ENCODE results near the gene RCAN3.
A peak's percentile ranks its signal among the peaks of the same experiment; 100 is the strongest.
"Not testable (repeated sequence)": the region's sequence is repeated elsewhere in the genome, so short reads cannot be mapped to it uniquely, and the experiment has no call there.

RCAN3 gene

DNA sequence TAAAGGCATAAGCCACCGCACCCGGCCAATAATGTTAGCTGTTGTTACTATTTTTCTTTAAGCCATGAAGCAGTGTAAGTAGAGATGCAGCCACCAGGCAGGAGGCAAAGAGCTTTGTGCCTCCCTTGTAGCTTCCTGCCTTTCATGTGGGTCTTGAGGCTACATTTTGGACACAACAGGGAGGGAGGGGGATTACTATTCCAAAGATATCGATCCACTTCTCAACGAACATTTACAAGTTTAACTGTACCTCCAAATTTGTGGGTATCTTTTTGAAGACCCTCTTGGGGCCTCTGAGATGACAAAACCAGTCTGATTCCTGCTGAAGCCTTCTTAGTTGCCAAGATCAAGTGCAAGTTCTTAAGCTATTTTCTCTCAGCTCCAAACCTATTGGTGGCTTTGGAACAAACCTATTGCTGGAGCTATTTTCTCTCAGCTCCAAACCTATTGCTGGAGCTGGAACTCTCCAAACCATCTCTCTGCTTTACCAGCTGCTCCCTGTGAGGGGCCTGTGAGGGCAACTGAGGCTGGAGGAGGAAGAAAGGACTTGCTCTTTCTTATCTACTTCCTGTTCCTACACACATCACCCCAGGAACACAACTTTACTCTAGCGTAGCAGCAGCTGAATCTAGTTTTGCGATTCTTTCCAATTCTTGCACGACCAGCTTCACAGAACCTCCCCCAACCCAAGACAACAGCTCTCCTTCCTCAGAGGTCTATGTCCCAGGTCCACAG, 16.1 kb upstream of the RCAN3 start:
- DNase-seq: peak; percentile 25 to 84 (median 64)

DNA sequence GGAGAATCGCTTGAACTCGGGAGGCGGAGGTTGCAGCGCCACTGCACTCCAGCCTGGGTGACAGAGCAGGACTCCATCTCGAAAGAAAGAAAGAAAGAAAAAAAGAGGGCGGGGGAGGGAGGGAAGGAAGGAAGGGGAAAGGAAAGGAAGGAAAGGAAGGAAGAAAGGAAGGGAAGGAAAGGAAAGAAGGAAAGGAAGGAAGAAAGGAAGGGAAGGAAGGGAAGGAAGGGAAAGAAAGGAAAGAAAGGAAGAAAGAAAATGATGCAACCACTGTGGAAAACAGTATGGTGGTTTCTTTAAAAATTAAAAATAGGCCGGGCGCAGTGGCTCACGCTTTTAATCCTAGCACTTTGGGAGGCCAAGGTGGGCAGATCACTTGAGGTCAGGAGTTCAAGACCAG, 15.2 kb upstream of the RCAN3 start:
- DNase-seq: no peak

DNA sequence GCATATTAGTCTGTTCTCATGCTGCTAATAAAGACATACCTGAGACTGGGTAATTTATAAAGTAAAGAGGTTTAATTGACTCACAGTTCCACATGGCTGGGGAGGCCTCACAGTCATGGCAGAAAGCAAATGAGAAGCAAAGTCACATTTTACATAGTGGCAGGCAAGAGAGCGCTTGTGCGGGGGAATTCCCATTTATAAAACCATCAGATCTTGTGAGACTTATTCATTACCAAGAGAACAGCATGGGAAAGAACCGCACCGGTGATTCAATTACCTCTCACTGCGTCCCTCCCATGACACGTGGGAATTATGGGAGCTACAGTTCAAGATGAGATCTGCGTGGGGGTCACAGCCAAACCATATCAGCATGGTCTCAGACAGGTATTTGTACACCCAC, 14.5 kb upstream of the RCAN3 start:
- DNase-seq: peak in 3 of 6 experiments; percentile 15 to 60 (median 19)

DNA sequence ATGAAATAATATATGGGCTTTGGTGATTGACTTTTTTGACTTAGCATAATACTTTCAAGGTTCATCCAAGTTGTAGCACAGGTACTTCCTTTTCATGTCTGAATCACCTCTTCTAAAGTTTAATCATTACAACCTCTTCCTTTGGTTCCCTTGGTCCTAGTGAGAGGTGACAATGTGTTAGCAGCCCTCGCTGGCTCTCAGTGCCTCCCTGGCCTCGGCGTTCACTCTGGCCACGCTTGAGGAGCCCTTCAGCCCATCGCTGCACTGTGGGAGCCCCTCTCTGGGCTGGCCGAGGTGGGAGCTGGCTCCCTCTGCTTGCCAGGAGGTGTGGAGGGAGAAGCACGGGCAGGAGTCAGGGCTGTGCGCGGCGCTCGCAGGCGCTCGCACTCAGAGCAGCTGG, 13.0 kb upstream of the RCAN3 start:
- no peak for DNase-seq

DNA sequence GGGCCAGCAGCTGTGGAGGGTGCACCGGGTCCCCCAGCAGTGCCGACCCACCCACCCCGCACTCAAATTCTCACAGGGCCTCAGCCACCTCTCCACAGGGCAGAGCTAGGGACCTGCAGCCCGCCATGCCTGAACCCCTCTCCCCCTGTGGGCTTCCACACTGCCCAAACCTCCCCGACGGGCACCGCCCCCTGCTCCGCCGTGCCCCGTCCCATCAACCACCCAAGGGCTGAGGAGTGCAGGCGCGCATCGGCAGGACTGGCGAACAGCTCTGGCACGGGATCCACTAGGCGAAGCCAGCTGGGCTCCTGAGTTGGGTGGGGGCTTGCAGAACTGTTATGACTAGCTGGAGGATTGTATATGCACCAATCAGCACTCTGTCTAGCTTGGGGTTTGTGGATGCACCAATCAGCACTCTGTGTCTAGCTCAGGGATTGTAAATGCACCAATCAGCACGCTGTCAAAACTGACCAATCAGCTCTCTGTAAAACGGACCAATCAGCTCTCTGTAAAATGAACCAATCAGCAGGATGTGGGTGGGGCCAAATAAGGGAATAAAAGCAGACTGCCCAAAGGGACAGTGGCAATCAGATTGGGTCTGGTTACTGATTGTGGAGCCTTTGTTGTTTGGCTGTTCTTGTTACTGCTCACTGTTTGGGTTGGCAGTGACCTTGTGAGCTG, 12.4 kb upstream of the RCAN3 start:
- no peak for DNase-seq

DNA sequence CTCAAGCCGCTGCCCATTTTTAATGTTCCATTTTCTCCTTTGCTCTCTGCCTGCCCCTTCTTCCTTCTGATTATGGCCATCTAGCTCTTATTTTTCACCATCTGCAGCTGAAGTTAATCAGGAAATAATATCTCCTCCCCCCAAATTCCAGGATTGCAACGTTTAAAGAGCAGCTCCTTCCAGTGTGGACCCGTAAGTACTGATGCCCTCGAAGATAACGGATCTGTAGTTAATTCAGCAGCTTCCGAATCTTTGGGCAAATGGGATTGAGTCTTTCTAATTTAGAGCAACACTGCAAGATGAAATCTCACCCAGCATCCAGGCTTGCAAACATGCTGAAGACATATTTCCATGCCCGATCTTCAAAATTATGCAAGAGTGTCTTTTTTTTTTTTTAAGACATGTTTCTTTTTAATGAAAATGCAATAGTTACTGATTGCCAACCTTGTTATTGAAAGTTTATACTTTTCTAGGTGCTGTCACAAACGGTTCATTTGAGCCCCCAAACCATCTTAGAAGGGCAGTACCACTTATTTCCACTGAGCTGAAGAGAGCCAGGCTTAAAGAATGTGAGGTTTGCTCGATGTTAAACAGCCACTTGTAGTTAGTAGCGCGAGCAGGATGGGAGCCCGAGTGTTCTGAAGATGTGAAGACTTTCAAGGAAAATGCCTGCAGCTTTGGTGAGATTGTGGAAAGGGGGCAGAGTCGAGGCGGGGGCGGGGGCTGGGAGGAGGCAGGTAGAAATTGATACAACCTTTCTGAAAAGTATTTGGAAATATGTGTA, 10.9 kb upstream of the RCAN3 start:
- DNase-seq: peak in 1 of 6 experiments; percentile 8

DNA sequence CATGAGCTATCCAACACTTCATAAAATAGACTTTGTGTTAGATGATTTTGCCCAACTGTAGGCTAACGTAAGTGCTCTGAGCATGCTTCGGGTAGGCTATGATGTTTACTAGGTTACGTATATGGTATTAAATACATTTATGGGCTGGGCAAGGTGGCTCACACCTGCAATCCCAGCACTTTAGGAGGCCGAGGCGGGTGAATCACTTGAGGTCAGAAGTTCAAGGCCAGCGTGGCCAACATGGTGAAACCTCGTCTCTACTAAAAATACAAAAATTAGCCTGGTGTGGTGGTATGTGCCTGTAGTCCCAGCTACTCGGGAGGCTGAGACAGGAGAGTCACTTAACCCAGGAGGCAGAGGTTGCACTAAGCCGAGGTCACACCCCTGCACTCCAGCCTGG, 9.7 kb upstream of the RCAN3 start:
- DNase-seq: not testable (repeated sequence)

DNA sequence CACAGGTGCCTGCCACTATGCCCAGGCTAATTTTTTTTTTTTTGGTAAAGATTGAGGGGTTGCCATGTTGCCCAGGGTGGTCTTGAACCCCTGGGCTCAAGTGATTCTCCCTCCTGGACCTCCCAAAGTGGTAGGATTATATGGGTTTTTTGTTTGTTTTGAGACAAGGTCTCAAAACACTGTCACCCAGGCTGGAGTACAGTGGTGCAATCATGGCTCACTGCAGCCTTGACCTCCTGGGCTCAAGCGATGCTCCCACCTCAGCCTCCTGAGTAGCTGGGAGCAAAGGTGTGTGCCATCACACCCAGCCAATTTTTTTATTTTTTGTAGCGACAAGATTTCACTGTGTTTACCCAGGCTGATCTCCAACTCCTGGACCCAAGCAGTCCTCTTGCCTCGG, 8.9 kb upstream of the RCAN3 start:
- no peak for DNase-seq

DNA sequence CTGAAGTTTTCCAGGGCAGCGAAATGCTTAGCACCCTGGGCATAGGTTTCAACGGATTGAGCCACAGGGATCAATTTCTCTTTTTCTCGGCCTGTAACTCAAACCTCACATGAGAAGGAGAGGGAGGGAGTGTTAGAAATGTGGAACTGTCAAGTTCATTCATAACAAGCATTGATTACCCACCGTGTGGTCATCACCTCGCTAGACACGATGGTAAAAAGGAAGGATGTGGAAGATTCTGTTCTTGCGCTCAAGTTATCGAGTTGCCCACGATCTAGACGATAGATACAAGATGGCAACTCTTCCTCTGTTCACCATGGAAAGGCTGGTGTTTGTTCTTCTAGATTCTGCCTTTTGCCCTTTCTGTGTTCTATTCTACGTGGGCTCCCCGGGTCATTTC, 4.0 kb upstream of the RCAN3 start:
- no peak for DNase-seq

DNA sequence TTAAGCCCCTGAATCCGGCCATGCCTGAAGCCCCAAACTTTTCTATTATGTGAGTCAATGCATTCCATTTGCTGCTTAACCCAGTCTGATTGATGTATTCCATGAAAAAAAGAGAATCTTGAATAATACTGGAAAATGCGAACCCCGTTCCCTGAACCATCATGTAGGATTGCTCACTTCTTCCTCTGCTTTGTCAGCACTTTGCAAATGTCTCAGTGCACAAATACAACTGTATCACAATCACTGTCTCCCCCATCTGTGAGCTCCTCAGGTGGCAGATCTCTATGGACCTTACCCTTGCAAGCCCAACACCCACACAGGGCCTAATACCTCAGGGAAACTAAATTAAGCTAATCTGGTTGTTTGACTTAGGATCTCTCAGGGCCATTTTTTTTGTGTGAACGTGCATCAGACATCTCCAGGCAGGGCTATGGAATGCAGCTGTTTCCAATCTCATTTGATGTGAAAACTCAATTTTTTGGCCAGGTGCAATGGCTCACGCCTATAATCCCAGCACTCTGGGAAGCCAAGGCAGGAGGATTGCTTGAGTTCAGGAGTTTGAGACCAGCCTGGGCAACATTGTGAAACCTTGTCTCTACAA, 2.1 kb upstream of the RCAN3 start:
- no peak for DNase-seq

DNA sequence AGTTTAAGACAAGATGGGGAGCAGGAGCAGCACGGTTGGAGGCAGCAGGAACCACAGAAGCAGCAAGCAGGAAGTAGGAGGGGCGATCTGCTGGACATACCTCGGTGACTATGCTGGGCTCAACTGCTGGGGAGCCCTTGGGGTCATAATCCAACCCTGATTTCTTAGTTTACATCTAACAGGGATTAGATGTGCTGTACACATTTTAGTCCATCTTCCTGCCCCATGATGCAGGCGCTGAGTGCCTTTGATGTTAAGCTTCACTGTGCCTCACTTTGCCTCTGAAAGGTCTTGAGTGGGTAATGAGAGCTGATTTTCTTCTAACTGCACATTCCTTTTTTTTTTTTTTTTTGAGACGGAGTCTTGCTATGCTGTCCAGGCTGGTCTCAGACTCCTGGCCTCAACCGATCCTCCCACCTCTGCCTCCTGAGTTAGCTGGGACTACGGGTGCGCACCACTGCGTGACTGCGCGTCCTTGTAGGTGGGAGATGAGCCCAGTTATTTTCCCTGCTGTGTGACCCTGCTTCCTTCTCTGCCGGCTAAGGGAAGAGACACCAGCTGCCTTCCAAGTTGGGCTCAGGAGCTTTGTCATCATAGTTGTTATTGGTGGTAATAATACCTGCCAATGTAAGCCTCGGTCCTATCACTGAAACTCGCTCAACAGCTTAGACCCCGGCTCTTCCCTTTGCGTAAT, 1.1 kb upstream of the RCAN3 start:
- DNase-seq: peak; percentile 30 to 77 (median 42)

DNA sequence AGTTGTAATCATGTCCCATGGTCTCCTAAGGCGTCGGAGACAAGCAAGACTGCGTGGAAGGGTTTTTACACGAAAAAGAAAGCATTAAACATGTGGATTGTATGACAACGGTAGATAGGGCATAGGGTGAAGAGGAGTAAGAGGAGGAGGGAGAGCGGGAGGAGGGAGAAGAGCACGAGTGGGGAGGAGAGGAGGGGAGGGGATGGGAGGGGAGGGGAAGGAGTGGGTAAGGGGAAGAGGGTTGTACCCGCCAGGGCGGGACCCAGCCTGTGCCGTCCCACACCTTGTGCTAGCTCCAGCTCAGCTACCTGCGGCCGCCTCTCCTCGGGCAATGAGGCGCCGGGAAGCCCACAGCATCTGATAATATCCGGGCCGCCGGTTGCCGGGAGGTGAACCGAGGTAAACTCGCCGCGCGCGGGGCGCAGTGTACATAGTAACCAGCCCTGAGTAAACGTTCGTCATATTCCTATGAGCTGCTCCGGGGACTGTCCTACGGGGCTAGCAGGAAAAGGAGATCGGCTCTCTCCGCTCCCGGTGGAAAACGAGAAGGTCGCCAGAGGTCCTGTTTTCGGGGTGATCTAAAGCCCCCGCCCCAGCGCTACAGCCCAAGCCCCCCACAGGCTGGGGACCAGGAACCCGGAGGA, 449 bp upstream of the RCAN3 start:
- DNase-seq: peak; percentile 84 to 93 (median 88)

DNA sequence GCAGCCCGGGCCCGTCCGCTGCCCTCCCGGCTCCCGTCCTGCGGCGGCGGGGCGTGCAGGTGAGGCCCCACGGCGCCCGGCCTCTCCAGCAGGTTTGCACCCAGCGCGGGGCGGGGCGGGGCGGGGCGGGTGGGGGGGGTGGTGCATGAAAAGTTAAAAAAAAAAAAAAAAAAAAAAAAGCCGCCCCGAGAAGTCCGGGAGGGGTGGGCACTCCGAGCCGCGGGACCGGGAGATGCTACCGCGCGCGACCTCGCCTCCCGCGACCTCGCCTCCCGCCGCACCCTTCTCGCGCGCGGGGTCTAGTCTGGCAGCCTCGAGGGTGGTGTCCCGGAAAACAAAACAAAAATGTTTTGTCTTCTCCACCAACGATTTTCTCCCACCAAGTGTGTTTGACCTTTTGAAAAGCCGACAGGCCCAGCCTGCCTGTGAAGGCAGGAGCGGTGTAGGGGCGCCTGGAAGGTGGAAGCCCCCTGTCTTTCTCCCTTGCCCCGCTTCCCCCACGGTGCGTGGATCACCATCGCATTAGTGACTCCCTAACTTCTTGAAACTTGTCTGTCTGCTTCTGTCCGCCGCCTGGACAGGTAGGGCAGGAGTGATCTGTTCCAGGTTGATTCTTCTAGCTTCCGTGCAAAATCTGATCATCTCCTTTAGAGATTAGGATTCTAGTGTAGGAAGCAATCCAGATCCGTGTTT, 569 bp downstream of the RCAN3 start:
- peak in 5 of 6 experiments; percentile 36 to 94 (median 61) for DNase-seq

DNA sequence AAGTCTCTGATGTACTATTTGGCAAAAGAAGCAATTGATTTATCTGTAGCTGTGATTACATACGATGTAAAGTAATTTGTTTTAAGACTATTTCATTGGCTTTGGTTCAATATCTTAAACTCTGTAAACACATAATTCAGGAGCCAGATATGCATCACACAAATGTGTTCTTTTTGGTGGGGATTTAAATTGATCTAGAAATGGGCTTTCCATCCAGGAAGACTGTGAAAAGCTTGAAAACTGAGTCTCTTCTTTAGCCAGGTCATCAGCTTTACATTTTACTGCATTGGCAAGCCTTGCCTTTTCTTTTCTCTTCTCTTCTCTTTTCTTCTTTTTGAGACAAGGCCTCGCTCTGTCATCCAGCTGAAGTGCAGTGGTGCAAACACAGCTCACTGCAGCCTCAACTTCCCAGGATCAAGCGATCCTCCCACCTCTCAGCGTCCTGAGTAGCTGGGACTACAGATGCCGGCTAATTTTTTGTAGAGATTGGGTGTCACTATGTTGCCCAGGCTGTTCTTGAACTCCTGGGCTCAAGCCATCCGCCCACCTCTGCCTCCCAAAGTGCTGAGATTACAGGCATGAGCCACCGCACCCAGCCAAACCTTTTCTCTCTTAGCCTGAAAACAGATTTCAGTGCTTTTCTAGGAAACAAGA, 1.4 kb downstream of the RCAN3 start:
- peak in 1 of 6 experiments; percentile 55 for DNase-seq

DNA sequence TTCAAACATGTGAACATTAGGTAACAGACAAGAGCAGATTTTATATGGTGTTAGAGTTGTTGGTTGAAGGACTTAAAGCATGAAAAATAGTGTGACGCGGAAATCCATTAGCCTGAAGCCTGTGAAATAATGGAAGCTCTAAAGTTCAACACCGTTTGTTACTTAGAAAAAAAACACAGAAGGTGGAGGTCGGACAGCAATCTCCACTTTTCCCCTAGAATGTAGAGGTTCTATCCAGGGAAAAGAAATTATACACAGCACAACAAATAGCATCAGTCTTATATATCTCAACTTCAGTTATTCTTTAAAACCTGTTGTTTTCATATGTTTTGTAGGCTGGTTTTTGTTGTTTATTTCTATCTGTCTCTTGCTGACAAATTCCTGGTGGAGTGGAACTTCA, 1.9 kb downstream of the RCAN3 start:
- DNase-seq: no peak

DNA sequence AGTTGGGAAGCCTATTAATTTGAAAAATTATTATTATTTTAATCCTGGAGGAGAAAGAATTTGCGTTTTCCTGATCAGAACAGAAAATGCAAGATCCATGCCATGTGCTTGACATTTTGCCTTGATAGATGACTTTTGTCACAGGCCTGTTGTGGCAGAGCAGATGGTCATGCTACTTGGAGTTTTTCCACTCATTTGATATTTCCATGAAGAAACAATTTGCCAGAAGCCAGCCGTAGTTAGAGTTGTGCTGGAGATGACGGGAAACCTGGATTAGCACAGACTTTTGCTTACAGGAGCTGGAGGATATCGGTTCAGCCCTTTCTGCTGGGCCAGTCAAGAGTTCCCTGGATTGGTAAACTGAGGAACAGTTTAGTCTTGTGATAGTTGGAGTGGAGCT, 3.2 kb downstream of the RCAN3 start:
- peak in 1 of 6 experiments; percentile 11 for DNase-seq

DNA sequence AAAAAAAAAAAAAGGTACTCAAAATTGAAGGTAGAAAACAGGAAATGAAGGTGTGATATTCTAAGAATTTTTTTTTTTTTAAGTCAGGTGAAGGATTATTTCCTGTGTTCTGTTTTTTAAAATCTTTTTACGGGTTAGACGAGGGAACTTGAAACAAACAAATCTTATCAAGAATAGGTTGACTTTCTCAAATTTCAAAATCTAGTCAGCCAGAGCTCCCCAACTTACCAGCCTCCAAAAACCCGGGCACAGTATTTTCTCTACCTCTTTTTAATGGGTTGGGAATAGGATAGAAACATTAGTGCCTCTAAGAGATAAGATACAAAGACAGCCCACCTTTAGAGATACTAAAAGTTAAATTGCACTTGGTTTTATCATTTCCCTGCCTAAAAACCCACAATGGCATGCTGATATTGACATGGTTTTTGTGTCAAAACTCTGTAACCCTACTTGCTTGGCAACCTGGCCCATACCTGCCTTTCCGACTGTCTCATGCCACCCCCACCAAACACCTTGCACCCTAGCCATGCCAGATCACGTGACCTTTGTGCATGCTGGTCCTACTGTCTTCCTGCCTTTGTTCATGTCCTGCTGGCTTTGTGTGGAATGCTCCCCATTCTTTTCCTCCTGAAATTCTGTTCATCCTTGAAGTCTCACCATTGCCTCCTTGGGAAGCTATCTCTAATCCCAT, 4.2 kb downstream of the RCAN3 start:
- peak in 5 of 6 experiments; percentile 14 to 88 (median 86) for DNase-seq

DNA sequence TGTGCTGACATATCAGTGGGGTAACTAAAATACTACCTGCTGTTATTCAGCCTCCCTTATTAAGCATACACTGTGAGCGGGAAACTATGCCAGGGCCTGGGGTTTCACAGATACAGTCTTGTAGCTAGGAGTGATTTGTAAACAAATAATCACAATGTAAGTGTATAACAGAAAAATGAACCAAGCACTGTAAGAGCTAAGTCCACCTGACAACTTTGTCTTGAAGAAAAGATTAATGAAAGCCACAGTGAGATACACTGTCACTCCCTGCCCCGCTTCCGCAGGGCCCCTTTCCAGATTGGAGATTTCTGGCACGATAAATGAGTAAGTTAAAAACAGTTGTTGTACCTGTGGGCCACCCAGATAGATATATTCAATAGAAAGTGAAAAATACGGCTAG, 4.8 kb downstream of the RCAN3 start:
- DNase-seq: peak in 5 of 6 experiments; percentile 25 to 61 (median 53)

DNA sequence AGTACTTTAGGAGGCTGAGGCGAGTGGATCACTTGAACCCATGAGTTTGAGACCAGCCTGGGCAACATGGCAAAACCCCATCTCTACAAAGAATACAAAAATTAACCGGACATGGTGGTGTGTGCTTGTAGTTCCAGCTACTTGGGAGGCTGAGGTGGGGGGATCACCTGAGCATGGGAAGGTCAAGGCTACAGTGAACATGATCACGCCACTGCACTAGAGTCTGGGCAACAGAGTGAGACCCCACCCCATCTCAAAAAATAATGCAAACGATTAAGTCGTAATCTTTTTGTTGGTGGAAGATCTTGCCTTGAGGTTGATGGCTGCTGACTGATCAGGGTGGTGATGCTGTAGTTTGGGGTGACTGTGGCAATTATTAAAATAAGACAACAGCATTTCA, 6.3 kb downstream of the RCAN3 start:
- no peak for DNase-seq

DNA sequence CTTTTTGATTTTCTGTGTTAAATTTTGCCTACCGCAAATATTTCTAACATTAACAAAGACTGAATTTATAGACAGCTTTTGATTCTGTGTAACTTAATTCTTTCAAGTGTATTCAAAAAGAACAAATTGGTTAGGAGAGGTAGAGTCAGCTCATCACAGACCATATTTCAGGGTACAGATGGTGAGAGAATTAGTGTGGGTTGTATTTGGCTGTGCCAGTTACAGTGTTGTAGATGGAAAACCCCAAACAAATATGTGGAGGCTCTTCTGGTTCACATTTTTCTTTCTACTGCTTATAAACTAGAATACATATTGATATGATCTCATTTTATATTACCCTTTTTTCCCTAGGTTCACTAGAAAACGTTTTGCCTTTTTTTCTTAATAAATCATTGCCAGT, 11.1 kb downstream of the RCAN3 start:
- no peak for DNase-seq

All from stimulated activated naive CD4-positive, alpha-beta T cell (primary cell).